HepG2 (cell line): Measurements from ENCODE around the gene PLCG2. TPM values are rescaled to one million over a fixed set of nuclear protein-coding genes. Genes with fewer than 3 reads are reported as not detected.
"Not testable (repeated sequence)": the region's sequence is repeated elsewhere in the genome, so short reads cannot be mapped to it uniquely, and the experiment has no call there.

Experiments used
- ATAC-seq: fragments of 200-7000 bp; cut with Tn5 transposase; 3 replicates; pipeline ENCODE4 v1.9.1; 2020; ENCODE audit warnings: mild to moderate bottlenecking, moderate library complexity
- BruUV-seq: library from RNA; stranded (reverse); fragments of 400-500 nt; replicated peaks from 2 replicates; lab custom pipeline; 2021; lab: Mats Ljungman, UMichigan
- CTCF ChIA-PET: fragments of 300-600 bp; formaldehyde crosslinking; extraction: SDS; loops from one replicate; lab custom pipeline; 2021; ENCODE audit warnings: low total read pairs, inconsistent platforms, low intra/inter-chr PET ratio; lab: Yijun Ruan, JAX
- POLR2A ChIA-PET: fragments of 350-600 bp; sonication (Branson Sonifier 250); formaldehyde crosslinking; loops from one replicate; lab custom pipeline; 2020; ENCODE audit warnings: antibody characterized with exemption, inconsistent platforms; lab: Yijun Ruan, JAX
- DNase-seq: peaks from one replicate; pipeline ENCODE4 v3.0.0-alpha.2; 2015; ENCODE audit warnings: low spot score
- FAIRE-seq: peaks from 3 replicates; lab custom pipeline; 2011; peaks lifted over from hg19 to GRCh38; lab: Jason Lieb, UNC
- H2AFZ ChIP-seq: one replicate; pipeline ENCODE4 v1.6.1; 2011; ENCODE audit warnings: low read length, inconsistent platforms
- H3K27ac ChIP-seq: fragments of 300-600 bp; 3 replicates; pipeline ENCODE4 v1.8.0; 2011; ENCODE audit warnings: mixed run types, mild to moderate bottlenecking, mixed read lengths, low read length, inconsistent platforms; ENCODE audit not compliant: insufficient read depth; ENCODE audit errors: extremely low read length
- H3K27me3 ChIP-seq, 2 experiments: fragments of 200-600 bp in 1 of 2; 2 replicates in 1 of 2; 3 replicates in 1 of 2; pipeline versions ENCODE4 v1.6.0 to v1.8.0; 2011; ENCODE audit warnings: low read length in 2 of 2, mild to moderate bottlenecking in 2 of 2, moderate library complexity in 2 of 2, inconsistent platforms in 1 of 2; ENCODE audit not compliant: insufficient read depth in 2 of 2, control insufficient read depth in 1 of 2
- H3K36me3 ChIP-seq, 2 experiments: fragments of 200-600 bp in 1 of 2; replicated peaks in 1 of 2; 2 replicates in 1 of 2; 3 replicates in 1 of 2; pipeline versions ENCODE4 v1.5.1 to v1.8.0; 2011; ENCODE audit warnings: low read length in 2 of 2, inconsistent platforms in 1 of 2; ENCODE audit not compliant: insufficient read depth in 2 of 2, control insufficient read depth in 1 of 2
- H3K4me1 ChIP-seq: 2 replicates; pipeline ENCODE4 v1.5.1; 2012; ENCODE audit warnings: low read length, inconsistent platforms; ENCODE audit not compliant: insufficient read depth
- H3K4me2 ChIP-seq: 2 replicates; pipeline ENCODE4 v1.6.0; 2011; ENCODE audit warnings: low read depth, low read length, inconsistent platforms
- H3K4me3 ChIP-seq, 3 experiments: fragments of 200-600 bp in 1 of 3; sonication (generic), shearing (Covaris generic) in 1 of 3; replicated peaks in 1 of 3; 2 replicates each; pipeline ENCODE4 v1.5.1; 2011 to 2016; ENCODE audit warnings: low read length in 3 of 3, inconsistent platforms in 2 of 3, low read depth in 2 of 3, mild to moderate bottlenecking in 2 of 3, control low read depth in 1 of 3, mixed read lengths in 1 of 3; ENCODE audit not compliant: insufficient read depth in 1 of 3
- H3K79me2 ChIP-seq: one replicate; pipeline ENCODE4 v1.6.1; 2011; ENCODE audit warnings: low read length, inconsistent platforms; ENCODE audit not compliant: insufficient read depth
- H3K9ac ChIP-seq: 2 replicates; pipeline ENCODE4 v1.6.0; 2011; ENCODE audit warnings: mild to moderate bottlenecking, low read depth, low read length, inconsistent platforms; ENCODE audit not compliant: insufficient read depth
- H3K9me3 ChIP-seq: 2 replicates; pipeline ENCODE4 v1.5.1; 2012; ENCODE audit warnings: mild to moderate bottlenecking, low read length
- H4K20me1 ChIP-seq: 2 replicates; pipeline ENCODE4 v1.6.0; 2011; ENCODE audit warnings: inconsistent platforms, mild to moderate bottlenecking, low read length, moderate library complexity; ENCODE audit not compliant: insufficient read depth
- ATRX ChIP-seq: sonication (generic); formaldehyde crosslinking; IDR thresholded peaks from 2 replicates; pipeline ENCODE4 v1.4.0; 2020; ENCODE audit warnings: missing genetic modification reagents, borderline replicate concordance
- CENPT ChIP-seq: sonication (generic); formaldehyde crosslinking; IDR thresholded peaks from 2 replicates; pipeline ENCODE4 v1.8.0; 2022; ENCODE audit warnings: low read depth, mild to moderate bottlenecking, moderate library complexity, missing genetic modification reagents
- HOXA5 ChIP-seq: sonication (generic); formaldehyde crosslinking; IDR thresholded peaks from 2 replicates; pipeline ENCODE4 v1.4.0; 2020; ENCODE audit warnings: missing genetic modification reagents
- KDM5B ChIP-seq: sonication (generic); formaldehyde crosslinking; IDR thresholded peaks from 2 replicates; pipeline ENCODE4 v1.4.0; 2020; ENCODE audit warnings: missing genetic modification reagents, mild to moderate bottlenecking, borderline replicate concordance
- MBD4 ChIP-seq: IDR thresholded peaks from 2 replicates; pipeline ENCODE4 v1.6.1; 2012; ENCODE audit warnings: low read length, inconsistent platforms, borderline replicate concordance
- MTA1 ChIP-seq: sonication (generic); formaldehyde crosslinking; IDR thresholded peaks from 2 replicates; pipeline ENCODE4 v1.4.0; 2020; ENCODE audit warnings: missing genetic modification reagents, mild to moderate bottlenecking, borderline replicate concordance
- NFIC ChIP-seq: IDR thresholded peaks from 2 replicates; pipeline ENCODE4 v1.6.1; 2012; ENCODE audit warnings: mild to moderate bottlenecking, low read length, inconsistent platforms
- PHB2 ChIP-seq: fragments of 450-650 bp; IDR thresholded peaks from 2 replicates; pipeline ENCODE4 v1.6.1; 2018; ENCODE audit not compliant: partially characterized antibody
- SMAD3 ChIP-seq: sonication (generic); formaldehyde crosslinking; IDR thresholded peaks from 2 replicates; pipeline ENCODE4 v1.4.0; 2020; ENCODE audit warnings: missing genetic modification reagents
- ZNF12 ChIP-seq: sonication (generic); formaldehyde crosslinking; IDR thresholded peaks from 2 replicates; pipeline ENCODE4 v1.5.0; 2020; ENCODE audit warnings: missing genetic modification reagents
- ZNF121 ChIP-seq: sonication (generic); formaldehyde crosslinking; IDR thresholded peaks from 2 replicates; pipeline ENCODE4 v1.5.0; 2020; ENCODE audit warnings: mild to moderate bottlenecking, missing genetic modification reagents
- ZNF563 ChIP-seq: sonication (generic); formaldehyde crosslinking; IDR thresholded peaks from 2 replicates; pipeline ENCODE4 v1.8.0; 2022; ENCODE audit warnings: mild to moderate bottlenecking, moderate library complexity, missing genetic modification reagents
- ZNF598 ChIP-seq: sonication (generic); formaldehyde crosslinking; IDR thresholded peaks from 2 replicates; pipeline ENCODE4 v1.5.1; 2020; ENCODE audit warnings: mild to moderate bottlenecking, missing genetic modification reagents, borderline replicate concordance
- ZNF75D ChIP-seq: sonication (generic); formaldehyde crosslinking; IDR thresholded peaks from 2 replicates; pipeline ENCODE4 v1.8.1; 2023; ENCODE audit warnings: missing genetic modification reagents, mild to moderate bottlenecking, borderline replicate concordance
- ZNF770 ChIP-seq: sonication (generic); formaldehyde crosslinking; IDR thresholded peaks from 2 replicates; pipeline ENCODE4 v1.5.0; 2020; ENCODE audit warnings: mild to moderate bottlenecking, missing genetic modification reagents
- ZNF883 ChIP-seq: sonication (generic); formaldehyde crosslinking; IDR thresholded peaks from 2 replicates; pipeline ENCODE4 v1.5.1; 2020; ENCODE audit warnings: mild to moderate bottlenecking, missing genetic modification reagents; ENCODE audit errors: not compliant biosample characterization
- WGBS: methylation state at CpG from one replicate; pipeline ENCODE4 v1.1.6; 2017; ENCODE audit warnings: low lambda C conversion rate; 5-methylcytosine and 5-hydroxymethylcytosine counted together
- in situ Hi-C: cut with HindIII; loops from 2 replicates; pipeline ENCODE4 v1.10.0; 2017; ENCODE audit warnings: low pct_unique_long_range_greater_than_20kb; ENCODE audit not compliant: extremely low pct_ligation_motif_present
- intact Hi-C: fragments of 100-400 bp; cut with micrococcal nuclease; formaldehyde crosslinking; loops from one replicate; pipeline ENCODE4 v1.10.0; 2022; ENCODE audit not compliant: unreplicated experiment
- polyA plus RNA-seq, 8 experiments: library from polyadenylated mRNA; depleted of rRNA in 3 of 8; stranded (reverse) in 7 of 8; unstranded in 1 of 8; fragments of >200 nt; fragmentation: Illumina TruSeq in 4 of 8; extraction: Trizol in 4 of 8; gene quantifications; 2 replicates each; pipeline versions ENCODE4 v1.2.1 to v1.2.3, GENCODE V29; 2011 to 2016; ENCODE audit warnings: low read depth in 4 of 8, missing spikeins in 1 of 8, mixed read lengths in 1 of 8; ENCODE audit not compliant: insufficient read depth in 1 of 8
- total RNA-seq, 5 experiments: library from RNA; depleted of rRNA; stranded (reverse); fragments of >200 nt; fragmentation: Illumina TruSeq; extraction: Trizol; gene quantifications; 2 replicates each; pipeline ENCODE4 v1.2.3, GENCODE V29; 2016; ENCODE audit warnings: low read depth in 1 of 5

PLCG2 gene
- total and polyA plus RNA-seq, 2 of the 13 experiments (the other 11 are each of a cell fraction or from before 2014, with no cell fraction given) = 0.13 to 0.18 TPM

GRCh38 chr16:81762322-81762721 lies 16.8 kb upstream of the PLCG2 start:
- CTCF ChIA-PET, in situ Hi-C loops, BruUV-seq, intact Hi-C loops, H3K4me3 ChIP-seq, H3K36me3 ChIP-seq, ATAC-seq, H2AFZ ChIP-seq, H3K9ac ChIP-seq, H3K9me3 ChIP-seq, H3K79me2 ChIP-seq, DNase-seq, FAIRE-seq, H3K27ac ChIP-seq, H4K20me1 ChIP-seq, POLR2A ChIA-PET, H3K4me2 ChIP-seq: not testable (repeated sequence)
- Histone ChIP-seq H3K4me1 (peaks cover 25% of the 10 kb centered on the region), H3K27me3 (peaks cover 7 to 38% of the 10 kb centered on the region in 2 experiments; a peak in 4 of 5 replicates)
- WGBS = 15% methylated on average over 4 of the region's 4 CpGs
- TF ChIP-seq ZNF770 (CRISPR knock-in tag) (0 out of 2 replicates have a peak, but pooled peaks have one; percentile 37), ZNF121 (0 out of 2 replicates have a peak, but pooled peaks have one; percentile 37)

- H2AFZ ChIP-seq = no peak overlapping the region
- BruUV-seq = no TSS peak
- ATAC-seq (no peak), DNase-seq (no peak), FAIRE-seq (no peak)
- H3K36me3 ChIP-seq = no peaks in the 10 kb centered on the region
- intact Hi-C loops = no loop called here
- H4K20me1 ChIP-seq = no peaks in the 10 kb centered on the region; the same call in 1 of the 2 replicates
- WGBS = 51% methylated on average over 11 of the region's 11 CpGs
- no peak overlapping the region for H3K9ac ChIP-seq
- in situ Hi-C loops = no loop called here
- peaks cover 8 to 51% of the 10 kb centered on the region in 2 experiments; a peak in 4 of 5 replicates for H3K27me3 ChIP-seq
- H3K79me2 ChIP-seq = no peaks in the 10 kb centered on the region
- H3K4me3 ChIP-seq = no peak overlapping the region
- H3K9me3 ChIP-seq = no peaks in the 10 kb centered on the region
- CTCF ChIA-PET = no interaction called here
- peaks cover 30% of the 10 kb centered on the region for H3K4me1 ChIP-seq
- no peak overlapping the region for H3K27ac ChIP-seq
- no peak overlapping the region for H3K4me2 ChIP-seq
- POLR2A ChIA-PET = no interaction called here
- TF ChIP-seq MBD4 (no peak), KDM5B (CRISPR knock-in tag) (0 out of 2 replicates have a peak, but pooled peaks have one; percentile 21), ATRX (no peak), HOXA5 (CRISPR knock-in tag) (no peak), ZNF598 (CRISPR knock-in tag) (no peak), NFIC (no peak), ZNF883 (peak; percentile 31), ZNF12 (CRISPR knock-in tag) (peak; percentile 91), SMAD3 (CRISPR knock-in tag) (0 out of 2 replicates have a peak, but pooled peaks have one; percentile 51), PHB2 (peak; percentile 86), CENPT (CRISPR knock-in tag) (0 out of 2 replicates have a peak, but pooled peaks have one; percentile 42), ZNF563 (peak; percentile 64; the same call in 1 of the 2 replicates), ZNF75D (CRISPR knock-in tag) (no peak), MTA1 (CRISPR knock-in tag) (no peak)
Measured at GRCh38 chr16:81765111-81765919, 13.8 kb upstream of the PLCG2 start.
